K562 (cell line): ENCODE data around the gene SRP72. TPM values are rescaled to one million over a fixed set of nuclear protein-coding genes. Genes with fewer than 3 reads are reported as not detected.

ENCODE experiments used
- ATAC-seq: fragments of 200-7000 bp; cut with Tn5 transposase; 3 replicates; pipeline ENCODE4 v1.9.1; 2020; ENCODE audit warnings: moderate library complexity
- BruUV-seq: library from RNA; stranded (reverse); fragments of 400-500 nt; replicated peaks from 2 replicates; lab custom pipeline; 2021; lab: Mats Ljungman, UMichigan
- CTCF ChIA-PET: fragments of 300-600 bp; formaldehyde crosslinking; extraction: SDS; loops from one replicate; lab custom pipeline; 2021; ENCODE audit warnings: low intra/inter-chr PET ratio; lab: Yijun Ruan, JAX
- POLR2A ChIA-PET: fragments of 300-600, 350-650 bp; sonication (Branson Sonifier 250); formaldehyde crosslinking; extraction: SDS; loops from one replicate; lab custom pipeline; 2021; ENCODE audit warnings: antibody characterized with exemption, inconsistent platforms; lab: Yijun Ruan, JAX
- DNase-seq, 4 experiments: peaks; one replicate each; pipeline versions ENCODE4 v3.0.0 to v3.0.0-alpha.2; 2011 to 2018; ENCODE audit warnings: low spot score in 3 of 4, mixed read lengths in 3 of 4; ENCODE audit errors: extremely low read depth in 1 of 4
- FAIRE-seq: peaks from 2 replicates; lab custom pipeline; 2011; peaks lifted over from hg19 to GRCh38; lab: Jason Lieb, UNC
- H2AFZ ChIP-seq: 2 replicates; pipeline ENCODE4 v1.6.0; 2011; ENCODE audit warnings: low read depth, low read length, control low read depth, inconsistent platforms
- H3K27ac ChIP-seq: fragments of 200-600 bp; 3 replicates; pipeline ENCODE4 v1.8.0; 2011; ENCODE audit warnings: low read depth, mild to moderate bottlenecking, control low read depth, inconsistent platforms, low read length, moderate library complexity, mixed read lengths; ENCODE audit errors: extremely low read depth
- H3K27me3 ChIP-seq, 2 experiments: fragments of 300-600 bp in 1 of 2; 2 replicates in 1 of 2; 3 replicates in 1 of 2; pipeline versions ENCODE4 v1.6.0 to v1.8.0; 2011; ENCODE audit warnings: inconsistent platforms in 2 of 2, low read length in 2 of 2, mild to moderate bottlenecking in 1 of 2, mixed read lengths in 1 of 2, moderate library complexity in 1 of 2; ENCODE audit not compliant: control insufficient read depth in 2 of 2, insufficient read depth in 2 of 2
- H3K36me3 ChIP-seq: fragments of 300-600 bp; 3 replicates; pipeline ENCODE4 v1.8.0; 2011; ENCODE audit warnings: mild to moderate bottlenecking, low read length, inconsistent platforms; ENCODE audit not compliant: control insufficient read depth, insufficient read depth
- H3K4me1 ChIP-seq, 2 experiments: fragments of 200-600 bp in 1 of 2; replicated peaks in 1 of 2; 2 replicates in 1 of 2; 3 replicates in 1 of 2; pipeline versions ENCODE4 v1.5.1 to v1.8.0; 2011; ENCODE audit warnings: inconsistent platforms in 2 of 2, low read length in 2 of 2, mild to moderate bottlenecking in 1 of 2, mixed read lengths in 1 of 2, moderate library complexity in 1 of 2; ENCODE audit not compliant: control insufficient read depth in 2 of 2, insufficient read depth in 2 of 2
- H3K4me2 ChIP-seq: 2 replicates; pipeline ENCODE4 v1.6.1; 2011; ENCODE audit warnings: low read length, control low read depth, inconsistent platforms, mixed read lengths; ENCODE audit not compliant: insufficient read depth
- H3K4me3 ChIP-seq: fragments of 200-600 bp; sonication (generic), shearing (Covaris generic); 2 replicates; pipeline ENCODE4 v1.5.1; 2016; ENCODE audit warnings: control low read depth, inconsistent platforms
- H3K79me2 ChIP-seq: fragments of 200-600 bp; 3 replicates; pipeline ENCODE4 v1.8.0; 2011; ENCODE audit warnings: low read length, inconsistent platforms; ENCODE audit not compliant: control insufficient read depth, insufficient read depth
- H3K9ac ChIP-seq, 2 experiments: 2 replicates each; pipeline versions ENCODE4 v1.6.0 to v1.6.1; 2011; ENCODE audit warnings: low read depth in 2 of 2, low read length in 2 of 2, control low read depth in 1 of 2, inconsistent platforms in 1 of 2, mild to moderate bottlenecking in 1 of 2, mixed read lengths in 1 of 2; ENCODE audit not compliant: insufficient read depth in 1 of 2
- H3K9me1 ChIP-seq: one replicate; pipeline ENCODE4 v1.6.0; 2011; ENCODE audit warnings: inconsistent platforms, mild to moderate bottlenecking, low read length, moderate library complexity; ENCODE audit not compliant: control insufficient read depth, insufficient read depth
- H3K9me3 ChIP-seq: replicated peaks from 2 replicates; pipeline ENCODE4 v1.5.1; 2011; ENCODE audit warnings: low read depth, low read length, inconsistent platforms; ENCODE audit not compliant: control insufficient read depth, insufficient read depth
- H4K20me1 ChIP-seq: replicated peaks from 2 replicates; pipeline ENCODE4 v1.6.1; 2011; ENCODE audit warnings: low read length, inconsistent platforms, mixed read lengths; ENCODE audit not compliant: control insufficient read depth, insufficient read depth
- BMI1 ChIP-seq: fragments of 150-350 bp; IDR thresholded peaks from 2 replicates; pipeline ENCODE4 v1.6.1; 2014; ENCODE audit warnings: low read length
- CEBPB ChIP-seq: fragments of 450-650 bp; IDR thresholded peaks from 2 replicates; pipeline ENCODE4 v1.6.1; 2016; ENCODE audit warnings: missing genetic modification characterization, missing compliant biosample characterization
- FOXM1 ChIP-seq, 2 experiments: fragments of 450-650 bp in 1 of 2; sonication (generic) in 1 of 2; formaldehyde crosslinking in 1 of 2; IDR thresholded peaks; 2 replicates each; pipeline versions ENCODE4 v1.6.1 to v1.9.0; 2017 to 2022; ENCODE audit warnings: low read depth in 2 of 2, mild to moderate bottlenecking in 2 of 2, missing genetic modification reagents in 1 of 2, moderate library complexity in 1 of 2
- GTF2A2 ChIP-seq: IDR thresholded peaks from 2 replicates; pipeline ENCODE4 v1.6.1; 2016; ENCODE audit warnings: mild to moderate bottlenecking, missing genetic modification characterization, missing compliant biosample characterization
- SIRT6 ChIP-seq: IDR thresholded peaks from one replicate; pipeline ENCODE4 v1.6.1; 2012; ENCODE audit warnings: low read depth, mild to moderate bottlenecking, control low read depth, inconsistent platforms, low read length, moderate library complexity
- SUPT5H ChIP-seq: fragments of 450-650 bp; IDR thresholded peaks from 2 replicates; pipeline ENCODE4 v1.6.1; 2016
- ZBTB17 ChIP-seq: fragments of 450-650 bp; formaldehyde crosslinking; IDR thresholded peaks from 2 replicates; pipeline ENCODE4 v1.4.0; 2020; ENCODE audit warnings: mild to moderate bottlenecking
- ZNF316 ChIP-seq: fragments of 450-650 bp; IDR thresholded peaks from 2 replicates; pipeline ENCODE4 v1.6.1; 2016
- in situ Hi-C: fragments of 300-500 bp; cut with MboI; formaldehyde crosslinking; loops from 4 replicates; pipeline ENCODE4 v1.15.0; 2018; ENCODE audit warnings: inconsistent platforms, mixed read lengths
- intact Hi-C: fragments of 100-400 bp; cut with micrococcal nuclease; formaldehyde crosslinking; loops from 2 replicates; pipeline ENCODE4 v1.14.2; 2022
- polyA plus RNA-seq, 8 experiments: library from polyadenylated mRNA; depleted of rRNA in 4 of 8; stranded (reverse) in 5 of 8; unstranded in 3 of 8; fragments of >200 nt; fragmentation: Nextera tagmentation in 2 of 8; fragmentation: Illumina TruSeq in 1 of 8; extraction: Ambion mirVana in 2 of 8; extraction: Trizol in 1 of 8; gene quantifications; 2 replicates each; pipeline versions ENCODE4 v1.2.1 to v1.2.3, GENCODE V29; 2011 to 2014; ENCODE audit warnings: inconsistent platforms in 1 of 8, missing spikeins in 1 of 8
- total RNA-seq, 7 experiments: library from RNA; depleted of rRNA in 6 of 7; stranded (reverse); fragments of >200 nt in 6 of 7; fragmentation: Illumina TruSeq in 2 of 7; extraction: Trizol in 2 of 7; gene quantifications; 2 replicates each; pipeline versions ENCODE4 v1.2.1 to v1.2.3, GENCODE V29; 2011 to 2021; ENCODE audit warnings: low replicate concordance in 1 of 7
- TF ChIP-seq, protein P1 (sequence below), 2 experiments: fragments of 450-650 bp in 1 of 2; sonication (generic) in 1 of 2; formaldehyde crosslinking in 1 of 2; IDR thresholded peaks in 1 of 2; conservative IDR thresholded peaks in 1 of 2; 2 replicates each; pipeline versions ENCODE4 v1.6.1 to v1.8.1; 2016 to 2023; ENCODE audit warnings: mild to moderate bottlenecking in 2 of 2, moderate library complexity in 2 of 2, inconsistent platforms in 1 of 2, missing genetic modification reagents in 1 of 2
- TF ChIP-seq, protein P2 (sequence below): fragments of 250-450 bp; sonication (Bioruptor Pico); IDR thresholded peaks from 2 replicates; pipeline ENCODE4 v1.4.0; 2020; ENCODE audit warnings: mild to moderate bottlenecking
- TF ChIP-seq, protein P3 (sequence below): sonication (generic); formaldehyde crosslinking; IDR thresholded peaks from 2 replicates; pipeline ENCODE4 v1.8.1; 2023; ENCODE audit warnings: mild to moderate bottlenecking, missing genetic modification reagents
- TF ChIP-seq, protein P4 (sequence below): sonication (generic); formaldehyde crosslinking; IDR thresholded peaks from 2 replicates; pipeline ENCODE4 v1.8.0; 2022; ENCODE audit warnings: mild to moderate bottlenecking, missing genetic modification reagents

The SRP72 gene
- total and polyA plus RNA-seq, 9 of the 15 experiments (the other 6 are each of a cell fraction or from before 2014, with no cell fraction given), result 124 to 341 (median 202) TPM

DNA sequence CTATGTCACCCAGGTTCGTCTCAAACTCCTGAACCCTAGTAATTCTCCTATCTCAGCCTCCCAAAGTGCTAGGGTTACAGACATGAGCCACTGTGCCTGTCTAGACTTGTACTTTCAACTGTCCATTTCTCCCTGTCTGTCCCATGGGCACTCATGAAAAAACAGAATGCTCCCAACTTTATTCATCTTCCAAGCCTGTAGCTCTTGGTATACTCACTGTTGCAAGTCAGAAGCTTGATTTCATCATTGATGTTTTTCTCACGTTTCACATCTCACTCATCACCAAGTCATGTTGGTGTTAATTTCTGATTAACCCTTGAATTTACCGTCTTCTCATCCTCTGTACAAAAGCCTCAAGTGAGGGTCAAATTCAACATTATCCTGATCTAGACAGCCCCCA is 7.3 kb upstream of the SRP72 start (continued):
- TF ChIP-seq, protein P1, sequence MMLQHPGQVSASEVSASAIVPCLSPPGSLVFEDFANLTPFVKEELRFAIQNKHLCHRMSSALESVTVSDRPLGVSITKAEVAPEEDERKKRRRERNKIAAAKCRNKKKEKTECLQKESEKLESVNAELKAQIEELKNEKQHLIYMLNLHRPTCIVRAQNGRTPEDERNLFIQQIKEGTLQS (IDR thresholded peaks at IDR 0.05), result peak; percentile 60; the same call in 1 of the 2 replicates
- TF ChIP-seq, protein P1 (CRISPR knock-in tag; conservative IDR thresholded peaks at IDR 0.05), result no peak
- TF ChIP-seq ZNF316 (no peak), GTF2A2 (tag) (no peak), CEBPB (tag) (0 out of 2 replicates have a peak, but pooled peaks have one; percentile 28)
- TF ChIP-seq, protein P2, sequence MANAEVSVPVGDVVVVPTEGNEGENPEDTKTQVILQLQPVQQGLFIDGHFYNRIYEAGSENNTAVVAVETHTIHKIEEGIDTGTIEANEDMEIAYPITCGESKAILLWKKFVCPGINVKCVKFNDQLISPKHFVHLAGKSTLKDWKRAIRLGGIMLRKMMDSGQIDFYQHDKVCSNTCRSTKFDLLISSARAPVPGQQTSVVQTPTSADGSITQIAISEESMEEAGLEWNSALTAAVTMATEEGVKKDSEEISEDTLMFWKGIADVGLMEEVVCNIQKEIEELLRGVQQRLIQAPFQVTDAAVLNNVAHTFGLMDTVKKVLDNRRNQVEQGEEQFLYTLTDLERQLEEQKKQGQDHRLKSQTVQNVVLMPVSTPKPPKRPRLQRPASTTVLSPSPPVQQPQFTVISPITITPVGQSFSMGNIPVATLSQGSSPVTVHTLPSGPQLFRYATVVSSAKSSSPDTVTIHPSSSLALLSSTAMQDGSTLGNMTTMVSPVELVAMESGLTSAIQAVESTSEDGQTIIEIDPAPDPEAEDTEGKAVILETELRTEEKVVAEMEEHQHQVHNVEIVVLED, result no peak

DNA sequence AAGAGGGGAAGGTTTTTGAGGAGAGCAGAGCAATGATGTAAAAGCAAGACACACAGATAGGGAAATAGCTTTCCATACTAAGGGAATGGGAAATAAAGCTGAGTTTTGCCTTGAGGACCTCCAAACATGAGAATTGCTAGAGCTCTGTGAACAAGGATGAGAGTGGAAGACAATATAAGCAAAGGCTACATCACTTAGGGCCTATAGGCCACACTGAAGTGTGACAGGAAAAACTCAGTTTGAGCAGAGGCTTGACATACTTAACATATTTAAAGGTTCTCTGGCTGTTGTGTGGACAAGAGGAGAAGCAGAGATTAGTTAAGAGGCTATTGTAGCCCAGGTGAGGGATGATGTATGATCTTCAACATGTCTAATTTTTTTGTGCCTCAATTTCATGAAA is 5.3 kb upstream of the SRP72 start:
- no TSS peak for BruUV-seq
- H3K9me1 ChIP-seq, result no peaks in the 10 kb centered on the region
- H3K27me3 ChIP-seq, result no peaks in the 10 kb centered on the region
- no peak overlapping the region for H2AFZ ChIP-seq
- peaks cover 51% of the 10 kb centered on the region for H3K79me2 ChIP-seq
- no peak for DNase-seq
- intact Hi-C loops (no loop called here), in situ Hi-C loops (no loop called here)
- no peak overlapping the region for H3K27ac ChIP-seq
- no peak overlapping the region for H3K4me2 ChIP-seq
- peaks cover 0 to 15% of the 10 kb centered on the region in 2 experiments; a peak in 3 of 5 replicates for H3K4me1 ChIP-seq
- ATAC-seq, result no peak
- H3K36me3 ChIP-seq, result peaks cover 75% of the 10 kb centered on the region
- no peak overlapping the region for H3K9ac ChIP-seq
- no peak overlapping the region for H3K4me3 ChIP-seq
- CTCF ChIA-PET, result no interaction called here
- POLR2A ChIA-PET, result interaction anchor here (1.4 to 1.7 kb wide), 2 partner anchors 10 to 23 kb away, joined by 4 to 8 read pairs; no protein-coding TSS in a partner anchor
- no peaks in the 10 kb centered on the region for H3K9me3 ChIP-seq
- H4K20me1 ChIP-seq, result 0 out of 2 replicates have a peak, but pooled peaks cover 4% of the 10 kb centered on the region
- no peak for FAIRE-seq
- TF ChIP-seq BMI1 (no peak), FOXM1 (IDR thresholded peaks at IDR 0.05; ENCODE audit: low read depth) (no peak), FOXM1 (CRISPR knock-in tag; IDR thresholded peaks at IDR 0.05; ENCODE audit: low read depth) (no peak), SIRT6 (no peak), ZBTB17 (CRISPR knock-in tag) (no peak), SUPT5H (peak; percentile 62; the same call in 1 of the 2 replicates)
- TF ChIP-seq, protein P3, sequence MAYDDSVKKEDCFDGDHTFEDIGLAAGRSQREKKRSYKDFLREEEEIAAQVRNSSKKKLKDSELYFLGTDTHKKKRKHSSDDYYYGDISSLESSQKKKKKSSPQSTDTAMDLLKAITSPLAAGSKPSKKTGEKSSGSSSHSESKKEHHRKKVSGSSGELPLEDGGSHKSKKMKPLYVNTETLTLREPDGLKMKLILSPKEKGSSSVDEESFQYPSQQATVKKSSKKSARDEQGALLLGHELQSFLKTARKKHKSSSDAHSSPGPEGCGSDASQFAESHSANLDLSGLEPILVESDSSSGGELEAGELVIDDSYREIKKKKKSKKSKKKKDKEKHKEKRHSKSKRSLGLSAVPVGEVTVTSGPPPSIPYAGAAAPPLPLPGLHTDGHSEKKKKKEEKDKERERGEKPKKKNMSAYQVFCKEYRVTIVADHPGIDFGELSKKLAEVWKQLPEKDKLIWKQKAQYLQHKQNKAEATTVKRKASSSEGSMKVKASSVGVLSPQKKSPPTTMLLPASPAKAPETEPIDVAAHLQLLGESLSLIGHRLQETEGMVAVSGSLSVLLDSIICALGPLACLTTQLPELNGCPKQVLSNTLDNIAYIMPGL (CRISPR knock-in tag), result no peak
- TF ChIP-seq, protein P4, sequence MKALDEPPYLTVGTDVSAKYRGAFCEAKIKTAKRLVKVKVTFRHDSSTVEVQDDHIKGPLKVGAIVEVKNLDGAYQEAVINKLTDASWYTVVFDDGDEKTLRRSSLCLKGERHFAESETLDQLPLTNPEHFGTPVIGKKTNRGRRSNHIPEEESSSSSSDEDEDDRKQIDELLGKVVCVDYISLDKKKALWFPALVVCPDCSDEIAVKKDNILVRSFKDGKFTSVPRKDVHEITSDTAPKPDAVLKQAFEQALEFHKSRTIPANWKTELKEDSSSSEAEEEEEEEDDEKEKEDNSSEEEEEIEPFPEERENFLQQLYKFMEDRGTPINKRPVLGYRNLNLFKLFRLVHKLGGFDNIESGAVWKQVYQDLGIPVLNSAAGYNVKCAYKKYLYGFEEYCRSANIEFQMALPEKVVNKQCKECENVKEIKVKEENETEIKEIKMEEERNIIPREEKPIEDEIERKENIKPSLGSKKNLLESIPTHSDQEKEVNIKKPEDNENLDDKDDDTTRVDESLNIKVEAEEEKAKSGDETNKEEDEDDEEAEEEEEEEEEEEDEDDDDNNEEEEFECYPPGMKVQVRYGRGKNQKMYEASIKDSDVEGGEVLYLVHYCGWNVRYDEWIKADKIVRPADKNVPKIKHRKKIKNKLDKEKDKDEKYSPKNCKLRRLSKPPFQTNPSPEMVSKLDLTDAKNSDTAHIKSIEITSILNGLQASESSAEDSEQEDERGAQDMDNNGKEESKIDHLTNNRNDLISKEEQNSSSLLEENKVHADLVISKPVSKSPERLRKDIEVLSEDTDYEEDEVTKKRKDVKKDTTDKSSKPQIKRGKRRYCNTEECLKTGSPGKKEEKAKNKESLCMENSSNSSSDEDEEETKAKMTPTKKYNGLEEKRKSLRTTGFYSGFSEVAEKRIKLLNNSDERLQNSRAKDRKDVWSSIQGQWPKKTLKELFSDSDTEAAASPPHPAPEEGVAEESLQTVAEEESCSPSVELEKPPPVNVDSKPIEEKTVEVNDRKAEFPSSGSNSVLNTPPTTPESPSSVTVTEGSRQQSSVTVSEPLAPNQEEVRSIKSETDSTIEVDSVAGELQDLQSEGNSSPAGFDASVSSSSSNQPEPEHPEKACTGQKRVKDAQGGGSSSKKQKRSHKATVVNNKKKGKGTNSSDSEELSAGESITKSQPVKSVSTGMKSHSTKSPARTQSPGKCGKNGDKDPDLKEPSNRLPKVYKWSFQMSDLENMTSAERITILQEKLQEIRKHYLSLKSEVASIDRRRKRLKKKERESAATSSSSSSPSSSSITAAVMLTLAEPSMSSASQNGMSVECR (CRISPR knock-in tag), result no peak
